Measurements from ENCODE around the gene DTNB.

DTNB gene

DNA sequence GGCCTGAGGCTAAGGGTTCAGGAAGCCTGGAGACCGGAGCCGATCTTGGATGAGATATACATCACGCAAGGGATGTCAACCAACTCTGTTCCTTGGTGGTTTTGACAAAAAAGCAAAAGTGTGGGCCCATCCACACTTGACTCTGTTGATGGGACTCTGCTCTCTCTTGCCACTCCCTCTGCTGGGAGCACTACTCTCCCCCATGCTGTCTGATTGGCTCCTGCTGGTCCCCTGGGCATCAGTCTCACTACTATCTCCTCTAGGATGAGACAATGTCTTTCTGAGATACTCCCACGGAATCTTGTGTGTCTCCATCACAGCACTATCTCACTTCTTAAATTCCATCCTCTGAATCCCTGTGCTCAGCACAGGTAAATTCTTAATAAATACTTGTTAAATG, 274.8 kb downstream of the DTNB start:
- TF ChIP-seq GATA2 (IDR thresholded peaks at IDR 0.05; ENCODE audit: low read depth, low read length) (no peak), GATA3 (IDR thresholded peaks at IDR 0.05; ENCODE audit: low read depth, low read length) (no peak)

DNA sequence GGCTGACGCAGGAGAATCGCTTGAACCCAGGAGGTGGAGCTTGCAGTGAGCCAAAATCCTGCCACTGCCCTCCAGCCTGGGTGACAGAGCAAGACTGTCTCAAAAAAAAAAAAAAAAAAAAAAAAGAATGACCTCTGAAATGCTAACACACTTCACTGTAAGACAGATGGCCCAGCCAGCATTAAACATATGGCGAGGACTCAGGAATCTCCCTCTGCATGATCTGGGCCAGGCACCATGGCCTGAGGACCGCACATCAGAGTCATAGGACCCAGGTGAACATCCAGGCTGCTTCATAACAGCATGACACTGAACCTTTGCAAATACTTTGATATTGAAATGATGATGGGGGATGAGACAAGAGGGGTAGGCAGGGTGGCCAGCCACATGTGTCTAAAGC, 275.6 kb downstream of the DTNB start:
- TF ChIP-seq GATA3 (IDR thresholded peaks at IDR 0.05; ENCODE audit: low read depth, low read length) (no peak), GATA2 (IDR thresholded peaks at IDR 0.05; ENCODE audit: low read depth, low read length) (no peak)

DNA sequence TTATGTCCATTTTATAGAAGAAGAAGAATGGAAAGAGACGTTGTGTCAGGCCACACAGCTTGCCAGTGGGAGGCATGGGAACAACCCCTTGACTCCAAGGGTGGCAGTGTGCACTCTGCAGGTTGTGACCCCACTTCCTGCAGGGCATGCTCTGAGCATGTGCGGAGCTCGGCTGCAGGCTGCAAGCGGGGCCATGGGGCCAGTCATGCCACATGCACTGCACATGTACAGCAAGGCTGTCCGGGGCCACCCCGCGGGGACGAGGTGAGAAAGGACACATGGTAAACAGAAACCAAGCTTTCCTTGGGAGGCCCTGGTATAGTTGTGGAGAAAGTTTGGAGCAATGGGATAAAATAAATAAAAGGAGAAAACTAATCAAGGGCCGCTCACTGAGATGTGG, 284.2 kb downstream of the DTNB start:
- no peak for TF ChIP-seq GATA2 (IDR thresholded peaks at IDR 0.05; ENCODE audit: low read depth, low read length)
- TF ChIP-seq GATA3 (IDR thresholded peaks at IDR 0.05; ENCODE audit: low read depth, low read length): no peak

- TF ChIP-seq GATA2 (IDR thresholded peaks at IDR 0.05; ENCODE audit: low read depth, low read length) (no peak), GATA3 (IDR thresholded peaks at IDR 0.05; ENCODE audit: low read depth, low read length) (no peak)
These were observed 284.9 kb downstream of the DTNB start for GRCh38 chr2:25388491-25388890.

- no peak for TF ChIP-seq GATA3 (IDR thresholded peaks at IDR 0.05; ENCODE audit: low read depth, low read length)
- TF ChIP-seq GATA2 (IDR thresholded peaks at IDR 0.05; ENCODE audit: low read depth, low read length): no peak
These were observed 285.4 kb downstream of the DTNB start for GRCh38 chr2:25387876-25388449.

DNA sequence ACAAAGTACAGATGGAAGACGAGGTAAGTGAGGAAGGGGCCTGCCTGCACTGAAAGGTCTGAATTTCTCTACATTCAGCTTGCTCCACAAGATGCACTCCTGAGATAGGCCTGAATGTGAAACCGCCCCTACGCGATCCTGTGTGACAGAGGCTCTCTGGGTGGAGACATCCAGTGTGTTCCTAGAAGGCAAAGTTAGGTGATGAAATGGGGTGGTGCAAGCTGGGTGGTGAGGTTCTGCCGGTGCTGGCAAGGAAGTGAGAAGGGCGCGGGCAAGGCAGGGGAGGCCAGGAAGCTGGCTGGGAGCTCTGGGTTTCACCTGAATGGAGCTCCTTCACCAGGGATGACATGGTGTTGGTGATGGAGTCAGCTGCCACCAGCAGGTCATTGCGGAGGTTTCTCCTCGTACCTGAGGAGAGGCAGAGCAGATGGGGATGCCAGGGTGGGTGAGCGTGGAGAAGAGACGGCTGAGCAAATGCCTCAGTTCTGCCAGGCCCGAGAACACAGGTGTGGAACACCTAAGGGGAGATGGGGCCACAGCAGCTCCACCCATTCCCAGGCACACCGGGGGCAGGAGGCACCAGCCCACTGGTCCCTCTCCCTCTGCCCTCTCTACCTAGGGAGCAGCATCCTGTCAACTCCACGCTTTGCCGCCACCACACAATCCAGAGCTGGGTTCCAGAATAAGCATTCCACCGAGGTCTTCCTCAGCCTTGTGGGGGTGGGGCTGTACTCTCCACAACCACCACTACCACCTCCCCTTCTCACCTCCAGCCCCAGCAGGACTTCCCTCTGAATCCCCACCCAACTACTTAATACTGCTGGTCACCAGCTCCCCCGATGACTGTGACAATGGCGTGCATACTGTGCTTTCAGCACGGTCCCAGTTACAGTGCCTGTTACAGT, 286.2 kb downstream of the DTNB start:
- no peak for TF ChIP-seq GATA2 (IDR thresholded peaks at IDR 0.05; ENCODE audit: low read depth, low read length)

- TF ChIP-seq GATA2 (IDR thresholded peaks at IDR 0.05; ENCODE audit: low read depth, low read length) (no peak), GATA3 (IDR thresholded peaks at IDR 0.05; ENCODE audit: low read depth, low read length) (no peak)
These were observed 287.5 kb downstream of the DTNB start for GRCh38 chr2:25385910-25386309.

DNA sequence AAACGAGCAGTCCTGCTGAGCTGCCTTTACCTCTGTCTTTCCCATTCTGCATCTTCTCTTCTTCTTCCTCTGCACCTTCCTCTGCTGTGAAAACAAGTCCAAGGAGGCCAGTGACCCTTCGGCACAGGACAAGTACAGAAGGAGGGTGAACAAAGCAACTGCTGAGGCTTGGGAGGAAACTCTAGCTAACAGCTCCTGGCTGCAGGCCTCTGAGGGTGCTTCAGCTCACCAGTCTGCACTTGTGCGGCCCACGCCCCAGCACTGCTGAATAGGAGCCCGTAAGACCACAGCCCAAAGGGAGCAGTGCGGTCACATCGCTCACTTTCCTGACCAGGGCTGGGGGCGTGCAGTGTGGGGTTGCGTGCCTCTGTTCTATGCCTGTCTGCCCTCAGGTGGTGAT, 289.6 kb downstream of the DTNB start:
- TF ChIP-seq GATA3 (IDR thresholded peaks at IDR 0.05; ENCODE audit: low read depth, low read length) (no peak), GATA2 (IDR thresholded peaks at IDR 0.05; ENCODE audit: low read depth, low read length) (no peak)

DNA sequence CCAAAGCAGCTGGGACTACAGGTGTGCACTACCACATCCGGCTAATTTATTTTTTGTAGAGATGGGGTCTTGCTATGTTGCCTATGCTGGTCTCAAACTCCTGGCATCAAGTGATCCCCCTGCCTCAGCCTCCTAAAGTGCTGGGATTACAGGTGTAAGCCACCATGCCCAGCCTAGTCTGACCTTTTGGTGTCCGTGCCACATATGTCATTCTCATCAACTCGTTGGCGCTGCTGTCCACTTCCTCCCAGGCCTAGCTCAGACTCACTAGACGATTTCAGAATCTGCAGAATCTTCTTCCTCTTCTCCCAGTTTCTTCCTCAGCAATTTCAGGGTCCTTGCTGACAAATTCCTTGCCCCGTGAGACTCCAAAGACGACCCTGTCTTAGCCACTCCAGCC, 291.9 kb downstream of the DTNB start:
- no peak for TF ChIP-seq GATA3 (IDR thresholded peaks at IDR 0.05; ENCODE audit: low read depth, low read length)
- no peak for TF ChIP-seq GATA2 (IDR thresholded peaks at IDR 0.05; ENCODE audit: low read depth, low read length)

GRCh38 chr2:25380586-25381375, 292.6 kb downstream of the DTNB start:
- TF ChIP-seq GATA3 (IDR thresholded peaks at IDR 0.05; ENCODE audit: low read depth, low read length) (no peak), GATA2 (IDR thresholded peaks at IDR 0.05; ENCODE audit: low read depth, low read length) (no peak)

- TF ChIP-seq GATA3 (IDR thresholded peaks at IDR 0.05; ENCODE audit: low read depth, low read length) (no peak), GATA2 (IDR thresholded peaks at IDR 0.05; ENCODE audit: low read depth, low read length) (no peak)
These were observed 293.4 kb downstream of the DTNB start for GRCh38 chr2:25380023-25380422.

GRCh38 chr2:25379535-25379934, 293.8 kb downstream of the DTNB start:
- TF ChIP-seq GATA2 (IDR thresholded peaks at IDR 0.05; ENCODE audit: low read depth, low read length) (no peak), GATA3 (IDR thresholded peaks at IDR 0.05; ENCODE audit: low read depth, low read length) (no peak)

- TF ChIP-seq GATA2 (IDR thresholded peaks at IDR 0.05; ENCODE audit: low read depth, low read length): no peak
- TF ChIP-seq GATA3 (IDR thresholded peaks at IDR 0.05; ENCODE audit: low read depth, low read length): no peak
These were observed 294.5 kb downstream of the DTNB start for GRCh38 chr2:25378731-25379490.
